MM.1S (cell line): Measurements from ENCODE around the gene GATAD2A.

Experiments
- DNase-seq: peaks from one replicate; pipeline ENCODE4 v3.0.0-alpha.2; 2015
- H2AFZ ChIP-seq: fragments of 300-600 bp; sonication (generic); 2 replicates; pipeline ENCODE4 v1.6.0; 2016; ENCODE audit warnings: antibody characterized with exemption, low read length
- H3F3A ChIP-seq: fragments of 300-600 bp; sonication (generic); 2 replicates; pipeline ENCODE4 v1.6.1; 2016; ENCODE audit warnings: mild to moderate bottlenecking, antibody characterized with exemption, low read length, moderate library complexity, mixed read lengths; ENCODE audit not compliant: insufficient read depth
- H3K27ac ChIP-seq: fragments of 300-600 bp; sonication (generic); 2 replicates; pipeline ENCODE4 v1.5.1; 2016; ENCODE audit warnings: mild to moderate bottlenecking, low read length
- H3K27me3 ChIP-seq: fragments of 300-600 bp; sonication (generic); replicated peaks from 2 replicates; pipeline ENCODE4 v1.6.0; 2016; ENCODE audit warnings: low read length; ENCODE audit not compliant: insufficient read depth
- H3K36me3 ChIP-seq: fragments of 300-600 bp; sonication (generic); replicated peaks from 2 replicates; pipeline ENCODE4 v1.6.1; 2016; ENCODE audit warnings: mild to moderate bottlenecking, low read length, mixed read lengths; ENCODE audit not compliant: insufficient read depth
- H3K4me1 ChIP-seq: fragments of 300-600 bp; sonication (generic); 2 replicates; pipeline ENCODE4 v1.6.1; 2016; ENCODE audit warnings: low read length, mixed read lengths
- H3K4me2 ChIP-seq: fragments of 300-600 bp; sonication (generic); 2 replicates; pipeline ENCODE4 v1.6.0; 2016; ENCODE audit warnings: low read depth, low read length
- H3K4me3 ChIP-seq: fragments of 300-600 bp; sonication (generic); 2 replicates; pipeline ENCODE4 v1.5.1; 2016; ENCODE audit warnings: low read length, mixed read lengths
- H3K79me2 ChIP-seq: fragments of 300-600 bp; sonication (generic); 2 replicates; pipeline ENCODE4 v1.6.1; 2016; ENCODE audit warnings: mixed run types, low read length, mixed read lengths
- H3K9ac ChIP-seq: fragments of 300-600 bp; sonication (generic); 2 replicates; pipeline ENCODE4 v1.6.1; 2016; ENCODE audit warnings: low read length, mixed read lengths
- H3K9me2 ChIP-seq: fragments of 300-600 bp; sonication (generic); replicated peaks from 2 replicates; pipeline ENCODE4 v1.6.1; 2016; ENCODE audit warnings: mild to moderate bottlenecking, low read length, mixed read lengths; ENCODE audit not compliant: insufficient read depth
- H3K9me3 ChIP-seq: fragments of 300-600 bp; sonication (generic); replicated peaks from 2 replicates; pipeline ENCODE4 v1.6.1; 2016; ENCODE audit warnings: mild to moderate bottlenecking, low read length, mixed read lengths; ENCODE audit not compliant: insufficient read depth
- H4K20me1 ChIP-seq: fragments of 300-600 bp; sonication (generic); 2 replicates; pipeline ENCODE4 v1.6.1; 2016; ENCODE audit warnings: mild to moderate bottlenecking, low read length, moderate library complexity, mixed read lengths; ENCODE audit not compliant: insufficient read depth
- EZH2 ChIP-seq: fragments of 300-600 bp; sonication (generic); optimal IDR thresholded peaks from 2 replicates; pipeline ENCODE3; 2017; ENCODE audit warnings: low read depth, mild to moderate bottlenecking, antibody characterized with exemption, low read length, mixed read lengths
- EZH2phosphoT487 ChIP-seq: fragments of 300-600 bp; sonication (generic); IDR thresholded peaks from 2 replicates; pipeline ENCODE4 v1.6.1; 2018; ENCODE audit warnings: antibody characterized with exemption, low read length
- TF ChIP-seq, protein P1 (sequence below): fragments of 300-600 bp; sonication (generic); IDR thresholded peaks from 2 replicates; pipeline ENCODE4 v1.5.1; 2016; ENCODE audit warnings: antibody characterized with exemption, low read length, mixed read lengths

GATAD2A gene

DNA sequence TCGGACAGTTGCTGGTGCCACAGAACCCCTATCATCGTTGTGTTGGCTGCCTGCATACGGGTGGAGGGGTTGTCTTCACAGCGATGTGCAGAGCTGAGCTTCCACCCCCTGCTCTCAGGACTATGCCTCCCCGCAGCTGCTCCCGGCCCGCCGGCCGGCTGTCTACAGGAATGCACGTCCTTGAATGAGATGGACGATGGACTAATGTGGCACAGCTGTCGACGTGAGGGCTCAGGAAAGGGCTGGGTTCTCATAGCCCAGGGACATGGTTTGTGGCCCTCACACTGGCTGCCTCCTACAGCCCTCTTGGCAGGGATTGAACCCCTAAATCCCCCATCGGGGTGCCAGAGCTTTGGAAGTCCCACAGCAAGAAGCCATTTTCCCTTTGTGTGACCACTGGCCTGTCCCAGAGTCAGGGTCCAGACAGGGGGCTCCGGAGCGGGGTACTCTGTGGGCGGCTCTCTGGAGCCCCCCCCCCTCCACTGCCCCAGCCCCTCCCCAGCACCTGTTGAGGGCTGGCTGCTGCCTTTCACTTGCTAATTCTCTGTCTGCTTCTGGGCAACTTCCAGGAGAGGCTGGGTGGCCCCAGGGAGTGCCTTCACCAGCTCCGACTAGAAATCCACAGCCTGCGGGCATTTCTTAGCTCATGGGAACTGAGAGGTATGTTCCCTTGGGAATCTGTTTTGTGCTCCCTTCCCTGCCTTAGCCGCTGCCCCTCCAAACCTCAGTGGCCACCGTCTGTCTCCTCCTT is 69.7 kb downstream of the GATAD2A start:
- Histone ChIP-seq H3K4me2 (no peak overlapping the region), H3K4me3 (no peak overlapping the region), H3K36me3 (no peaks in the 10 kb centered on the region), H3K79me2 (peaks cover 85% of the 10 kb centered on the region), H3K9me3 (no peaks in the 10 kb centered on the region), H2AFZ (no peak overlapping the region), H3K9me2 (no peaks in the 10 kb centered on the region), H3K9ac (no peak overlapping the region), H4K20me1 (peaks cover 9% of the 10 kb centered on the region; the same call in 1 of the 2 replicates), H3F3A (no peaks in the 10 kb centered on the region), H3K27me3 (no peaks in the 10 kb centered on the region), H3K27ac (no peak overlapping the region), H3K4me1 (no peaks in the 10 kb centered on the region)
- TF ChIP-seq EZH2: no peak
- TF ChIP-seq EZH2phosphoT487: no peak
- TF ChIP-seq, protein P1, sequence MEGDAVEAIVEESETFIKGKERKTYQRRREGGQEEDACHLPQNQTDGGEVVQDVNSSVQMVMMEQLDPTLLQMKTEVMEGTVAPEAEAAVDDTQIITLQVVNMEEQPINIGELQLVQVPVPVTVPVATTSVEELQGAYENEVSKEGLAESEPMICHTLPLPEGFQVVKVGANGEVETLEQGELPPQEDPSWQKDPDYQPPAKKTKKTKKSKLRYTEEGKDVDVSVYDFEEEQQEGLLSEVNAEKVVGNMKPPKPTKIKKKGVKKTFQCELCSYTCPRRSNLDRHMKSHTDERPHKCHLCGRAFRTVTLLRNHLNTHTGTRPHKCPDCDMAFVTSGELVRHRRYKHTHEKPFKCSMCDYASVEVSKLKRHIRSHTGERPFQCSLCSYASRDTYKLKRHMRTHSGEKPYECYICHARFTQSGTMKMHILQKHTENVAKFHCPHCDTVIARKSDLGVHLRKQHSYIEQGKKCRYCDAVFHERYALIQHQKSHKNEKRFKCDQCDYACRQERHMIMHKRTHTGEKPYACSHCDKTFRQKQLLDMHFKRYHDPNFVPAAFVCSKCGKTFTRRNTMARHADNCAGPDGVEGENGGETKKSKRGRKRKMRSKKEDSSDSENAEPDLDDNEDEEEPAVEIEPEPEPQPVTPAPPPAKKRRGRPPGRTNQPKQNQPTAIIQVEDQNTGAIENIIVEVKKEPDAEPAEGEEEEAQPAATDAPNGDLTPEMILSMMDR: no peak
- DNase-seq: no peak

DNA sequence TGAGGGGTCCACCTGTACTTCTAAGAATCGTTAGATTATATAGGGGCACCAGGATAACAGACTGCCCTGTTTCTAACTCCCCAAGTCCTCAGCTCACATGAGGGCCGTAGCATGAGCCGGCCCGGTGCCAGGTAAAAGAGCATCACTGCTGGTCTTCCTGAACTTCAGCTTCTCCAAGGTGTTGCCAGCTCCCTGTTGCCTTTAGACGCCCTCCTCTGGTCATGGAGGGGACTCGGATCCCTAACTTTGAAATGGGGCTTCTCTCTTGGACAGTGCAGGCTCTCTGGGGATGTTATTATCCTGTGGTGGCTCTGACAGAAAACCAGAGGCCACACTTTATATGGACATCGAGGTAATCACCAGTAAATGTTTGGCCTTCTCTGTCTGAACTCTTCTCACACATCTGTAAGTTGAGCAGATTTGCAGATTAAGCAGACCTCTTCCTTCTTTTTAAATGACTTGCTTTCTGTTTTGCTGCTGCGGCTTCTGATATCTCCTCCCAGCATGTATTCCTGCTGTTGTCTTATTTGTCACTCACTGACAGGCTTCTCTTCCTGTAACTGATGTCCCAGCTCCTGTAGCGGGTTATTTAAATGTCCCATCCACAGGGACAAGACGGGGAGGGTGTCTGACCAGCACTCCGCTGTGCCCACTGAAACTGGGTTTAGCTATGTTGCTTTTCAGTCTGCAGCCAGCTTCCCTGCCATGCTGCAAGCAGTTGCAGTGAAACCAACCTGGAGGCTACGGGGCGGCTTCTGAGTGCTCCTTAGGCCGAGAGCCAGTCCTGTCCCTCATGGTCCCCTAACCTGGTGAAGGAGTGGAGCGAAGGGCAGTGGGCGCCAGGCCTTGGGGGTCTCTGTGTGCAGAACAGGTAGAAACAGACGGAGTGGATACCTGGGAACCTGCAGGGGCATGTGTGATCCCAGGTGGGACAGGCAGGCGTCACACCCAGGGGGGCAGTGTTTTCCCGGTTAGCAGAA is 70.7 kb downstream of the GATAD2A start:
- Histone ChIP-seq H3F3A (no peaks in the 10 kb centered on the region), H2AFZ (no peak overlapping the region), H3K4me2 (no peak overlapping the region), H3K79me2 (peaks cover 84% of the 10 kb centered on the region), H3K9me2 (no peaks in the 10 kb centered on the region), H3K9ac (no peak overlapping the region), H3K9me3 (no peaks in the 10 kb centered on the region), H3K4me1 (no peaks in the 10 kb centered on the region), H3K36me3 (no peaks in the 10 kb centered on the region), H4K20me1 (peaks cover 17% of the 10 kb centered on the region), H3K27me3 (no peaks in the 10 kb centered on the region), H3K4me3 (no peak overlapping the region), H3K27ac (no peak overlapping the region)
- DNase-seq: no peak
- TF ChIP-seq, protein P1: no peak
- TF ChIP-seq EZH2 (no peak), EZH2phosphoT487 (no peak)

DNA sequence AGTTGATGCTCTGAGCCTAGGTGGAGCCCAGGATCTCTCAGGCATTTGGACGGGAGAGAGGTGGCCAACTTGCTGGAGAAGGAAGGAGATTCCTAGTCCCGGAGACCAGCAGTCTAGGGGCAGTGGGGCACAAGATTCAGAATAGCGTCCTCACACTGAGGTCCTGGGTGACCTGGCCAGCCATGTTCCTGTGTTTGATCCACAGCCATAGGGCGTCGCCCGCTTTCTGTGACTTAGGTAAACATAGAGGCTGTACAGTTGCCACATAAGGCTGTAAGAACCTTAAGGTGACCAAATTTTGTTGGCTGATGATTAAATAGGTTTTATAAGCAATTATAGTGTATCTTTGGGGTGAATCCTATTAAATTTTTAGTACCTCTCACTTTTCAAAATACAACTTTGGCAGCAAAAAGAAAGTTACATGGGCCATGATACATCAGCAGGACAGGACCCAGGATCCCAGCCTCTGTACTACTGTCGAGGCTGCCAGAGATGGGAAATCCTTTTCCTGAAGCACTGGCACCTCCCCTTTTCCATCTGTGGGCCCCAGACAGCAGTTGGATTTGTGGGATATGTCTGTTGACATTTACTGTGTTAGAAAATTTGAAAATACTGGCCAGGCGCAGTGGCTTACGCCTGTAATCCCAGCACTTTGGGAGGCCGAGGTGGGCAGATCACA is 72.4 kb downstream of the GATAD2A start:
- Histone ChIP-seq H3K27me3 (no peaks in the 10 kb centered on the region), H3F3A (no peaks in the 10 kb centered on the region), H3K36me3 (no peaks in the 10 kb centered on the region), H3K79me2 (peaks cover 86% of the 10 kb centered on the region), H3K4me3 (no peak overlapping the region), H3K9me3 (no peaks in the 10 kb centered on the region), H3K9ac (no peak overlapping the region), H3K9me2 (no peaks in the 10 kb centered on the region), H2AFZ (no peak overlapping the region), H3K4me2 (no peak overlapping the region), H3K27ac (no peak overlapping the region), H4K20me1 (peaks cover 17% of the 10 kb centered on the region), H3K4me1 (no peaks in the 10 kb centered on the region)
- TF ChIP-seq, protein P1: no peak
- TF ChIP-seq EZH2 (no peak), EZH2phosphoT487 (no peak)
- DNase-seq: no peak
